ENCODE results near the gene INVS. TPM values are rescaled to one million over a fixed set of nuclear protein-coding genes. Genes with fewer than 3 reads are reported as not detected.
A peak's percentile ranks its signal among the peaks of the same experiment; 100 is the strongest.

The INVS gene
- total and polyA plus RNA-seq, 3 donors from 2014 or later = 13.3 to 37.1 (median 31.7) TPM

GRCh38 chr9:100111235-100111634, 12.2 kb downstream of the INVS start:
- no peak overlapping the region for H3K27ac ChIP-seq
- DNase-seq = peak; percentile 77
- no peak overlapping the region for H3K4me3 ChIP-seq
- no peaks in the 10 kb centered on the region for H3K9me3 ChIP-seq
- TF ChIP-seq POLR2A (IDR thresholded peaks at IDR 0.05) = no peak
- no peak for TF ChIP-seq CTCF (IDR thresholded peaks at IDR 0.05)
- H3K36me3 ChIP-seq (ENCODE audit: low read depth, missing control alignments) = no peaks in the 10 kb centered on the region
- peaks cover 5% of the 10 kb centered on the region for H3K4me1 ChIP-seq
- intact Hi-C loops (cut with DNase I; ENCODE audit: low total_unique reads) = no loop called here
- H3K27me3 ChIP-seq = no peaks in the 10 kb centered on the region
- 45 to 76% methylated on average over 4 of the region's 4 CpGs for WGBS, 2 donors

GRCh38 chr9:100112677-100113336, 13.8 kb downstream of the INVS start:
- Histone ChIP-seq H3K4me1 (peaks cover 5% of the 10 kb centered on the region), H3K27ac (no peak overlapping the region), H3K4me3 (no peak overlapping the region), H3K9me3 (no peaks in the 10 kb centered on the region), H3K27me3 (no peaks in the 10 kb centered on the region), H3K36me3 (ENCODE audit: low read depth, missing control alignments) (no peaks in the 10 kb centered on the region)
- intact Hi-C loops (cut with DNase I; ENCODE audit: low total_unique reads) = no loop called here
- DNase-seq = no peak
- 67 to 92% methylated on average over 2 of the region's 2 CpGs for WGBS, 2 donors
- TF ChIP-seq POLR2A (IDR thresholded peaks at IDR 0.05) (no peak), CTCF (IDR thresholded peaks at IDR 0.05) (no peak)

GRCh38 chr9:100117316-100117715, 18.3 kb downstream of the INVS start:
- no peak for DNase-seq
- H3K4me3 ChIP-seq = no peak overlapping the region
- no peaks in the 10 kb centered on the region for H3K9me3 ChIP-seq
- H3K36me3 ChIP-seq (ENCODE audit: low read depth, missing control alignments) = no peaks in the 10 kb centered on the region
- H3K27ac ChIP-seq = no peak overlapping the region
- no peaks in the 10 kb centered on the region for H3K4me1 ChIP-seq
- H3K27me3 ChIP-seq = no peaks in the 10 kb centered on the region
- WGBS, 2 donors = 63 to 78% methylated on average over 6 to 25 of the region's 25 CpGs
- TF ChIP-seq CTCF (IDR thresholded peaks at IDR 0.05) = no peak
- TF ChIP-seq POLR2A (IDR thresholded peaks at IDR 0.05) = no peak
- intact Hi-C loops (cut with DNase I; ENCODE audit: low total_unique reads) = no loop called here

- 91 to 96% methylated on average over 2 of the region's 2 CpGs for WGBS, 2 donors
- no peaks in the 10 kb centered on the region for H3K36me3 ChIP-seq (ENCODE audit: low read depth, missing control alignments)
- no peak for DNase-seq
- TF ChIP-seq POLR2A (IDR thresholded peaks at IDR 0.05) = no peak
- no peak for TF ChIP-seq CTCF (IDR thresholded peaks at IDR 0.05)
- H3K4me1 ChIP-seq = no peaks in the 10 kb centered on the region
- no peak overlapping the region for H3K4me3 ChIP-seq
- no peaks in the 10 kb centered on the region for H3K9me3 ChIP-seq
- no peaks in the 10 kb centered on the region for H3K27me3 ChIP-seq
- H3K27ac ChIP-seq = no peak overlapping the region
- intact Hi-C loops (cut with DNase I; ENCODE audit: low total_unique reads) = no loop called here
Observed at GRCh38 chr9:100120286-100120685, 21.2 kb downstream of the INVS start.

- Histone ChIP-seq H3K27ac (no peak overlapping the region), H3K36me3 (ENCODE audit: low read depth, missing control alignments) (no peaks in the 10 kb centered on the region), H3K9me3 (no peaks in the 10 kb centered on the region), H3K4me1 (no peaks in the 10 kb centered on the region), H3K4me3 (no peak overlapping the region), H3K27me3 (no peaks in the 10 kb centered on the region)
- intact Hi-C loops (cut with DNase I; ENCODE audit: low total_unique reads) = no loop called here
- 92 to 93% methylated on average over 2 of the region's 2 CpGs for WGBS, 2 donors
- DNase-seq = no peak
- TF ChIP-seq CTCF (IDR thresholded peaks at IDR 0.05) (no peak), POLR2A (IDR thresholded peaks at IDR 0.05) (no peak)
Observed at GRCh38 chr9:100125236-100125635, 26.2 kb downstream of the INVS start.

All from testis (tissue), 3 donors.